GM12864 (cell line): ENCODE results near the gene NDUFAF4.

Source experiments
- DNase-seq: peaks from one replicate; pipeline ENCODE4 v3.0.0-alpha.2; 2011; ENCODE audit warnings: low read depth
- H3K4me3 ChIP-seq: 2 replicates; pipeline ENCODE4 v1.5.1; 2011; ENCODE audit warnings: mild to moderate bottlenecking, low read depth, low read length, control low read depth
- CTCF ChIP-seq: IDR thresholded peaks from 2 replicates; pipeline ENCODE4 v1.5.1; 2011; ENCODE audit warnings: low read depth, mild to moderate bottlenecking, moderate library complexity, low read length, control low read depth, inconsistent platforms; ENCODE audit errors: missing control alignments

NDUFAF4 gene

DNA sequence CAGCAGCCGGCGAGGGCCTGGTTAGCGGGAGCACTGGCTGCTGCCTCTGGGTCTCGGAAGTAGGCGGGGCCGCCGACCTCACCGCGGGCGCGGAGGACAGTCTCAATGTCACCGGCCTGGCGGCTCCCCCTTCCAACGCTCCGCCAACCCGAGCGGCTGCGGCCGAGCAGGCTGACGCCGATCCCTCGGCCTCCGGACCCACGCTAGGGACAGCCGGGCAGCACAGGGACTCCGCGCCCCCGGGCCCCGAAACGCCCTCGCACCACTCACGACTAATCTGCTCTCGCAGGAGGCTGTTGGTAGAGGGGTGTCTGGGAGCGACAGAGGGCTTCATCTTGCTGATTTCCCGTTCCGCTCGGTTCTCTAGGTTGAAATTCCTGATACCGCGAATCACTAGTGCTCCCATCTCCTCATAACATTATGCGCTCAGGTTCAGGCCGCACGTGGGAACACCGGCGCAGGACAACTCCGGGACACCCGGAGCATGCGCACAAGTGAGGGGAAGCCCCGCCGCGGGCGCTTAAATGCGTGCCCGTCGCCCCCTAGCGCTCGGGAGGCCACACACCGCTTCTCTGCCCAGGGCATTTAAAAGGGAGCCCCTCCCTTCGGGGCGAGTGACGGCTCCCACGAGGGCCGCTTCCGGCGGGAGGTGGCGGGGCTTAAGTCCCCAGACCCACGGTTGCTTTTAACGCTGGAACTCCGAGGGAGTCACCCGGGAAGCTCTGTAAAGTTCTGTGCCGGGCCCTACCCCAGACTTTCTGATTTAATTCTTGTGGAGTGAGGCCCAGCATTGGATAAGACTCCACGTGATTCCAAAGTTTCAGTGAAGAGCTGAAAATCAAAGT lies at the start of gene NDUFAF4:
TSS of gene NDUFAF4 (minus strand) at position 496 of the 845 bp plus-strand sequence. CDS start at position 406, 90 bp downstream.
- peak; percentile 75 for DNase-seq
- peak; percentile 83 for TF ChIP-seq CTCF
- peak within 1 kb of the TSS; percentile 56 for H3K4me3 ChIP-seq

DNA sequence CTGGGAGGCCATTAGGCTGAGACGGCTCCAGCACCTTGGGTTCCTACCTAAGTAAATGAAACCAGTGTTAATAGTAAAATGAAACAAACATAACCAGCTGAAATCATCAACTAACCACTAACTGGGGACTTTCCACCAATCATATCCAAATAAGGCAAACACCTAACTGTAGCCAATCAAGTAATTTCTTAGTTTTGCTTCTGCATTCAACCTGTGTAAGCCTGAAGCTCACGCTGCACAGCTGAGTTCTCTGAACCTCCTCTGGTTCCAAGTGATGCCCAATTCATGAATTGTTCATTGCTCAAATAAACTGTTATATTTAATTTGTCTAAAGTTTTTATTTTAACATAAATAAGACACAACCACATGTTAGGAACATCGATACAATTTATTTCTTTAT lies 49.4 kb upstream of the NDUFAF4 start:
- TF ChIP-seq CTCF, result no peak
- H3K4me3 ChIP-seq, result no peak overlapping the region
- peak; percentile 27 for DNase-seq

- H3K4me3 ChIP-seq, result no peak overlapping the region
- TF ChIP-seq CTCF, result no peak
- no peak for DNase-seq
These were observed 46.0 kb upstream of the NDUFAF4 start for GRCh38 chr6:96943555-96944215.

DNA sequence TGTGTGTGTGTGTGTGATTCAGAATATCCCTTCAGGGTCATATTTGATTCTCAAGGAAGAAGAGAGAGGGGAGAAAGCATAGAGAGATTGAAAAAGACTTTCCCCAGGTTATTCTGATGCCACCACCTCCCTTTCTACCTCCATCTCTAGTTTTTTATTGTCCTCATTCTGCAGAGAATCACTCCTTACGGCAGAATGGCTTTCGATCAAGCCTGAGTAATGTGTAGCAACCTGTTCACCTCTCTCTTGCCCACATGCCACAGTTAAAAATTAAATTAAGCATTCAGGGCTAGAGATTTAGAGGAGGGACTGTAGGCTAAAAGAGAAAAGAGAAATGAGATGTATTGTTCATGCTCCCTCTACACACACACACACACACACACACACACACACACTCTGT lies 45.0 kb upstream of the NDUFAF4 start:
- no peak for TF ChIP-seq CTCF
- DNase-seq, result no peak
- no peak overlapping the region for H3K4me3 ChIP-seq

DNA sequence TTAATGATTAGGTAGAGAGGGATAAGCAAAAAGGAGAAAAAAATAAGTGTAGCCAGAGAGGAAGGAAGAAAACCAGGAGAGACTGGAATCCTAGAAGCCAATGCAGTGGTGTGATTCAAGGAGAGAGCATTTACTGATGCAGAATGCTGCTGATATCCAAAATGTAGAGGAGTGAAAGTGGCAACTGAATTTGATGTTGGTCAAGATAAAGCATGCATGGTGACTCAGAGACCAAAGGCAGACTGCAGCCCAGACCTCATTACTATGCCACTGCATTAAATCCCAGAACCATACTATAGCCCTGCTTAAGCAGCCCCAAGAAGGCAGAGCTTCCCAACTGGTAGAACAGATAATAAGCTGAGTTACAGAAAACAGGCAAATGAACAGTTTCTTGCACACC lies 42.6 kb upstream of the NDUFAF4 start:
- H3K4me3 ChIP-seq, result no peak overlapping the region
- DNase-seq, result no peak
- TF ChIP-seq CTCF, result no peak

DNA sequence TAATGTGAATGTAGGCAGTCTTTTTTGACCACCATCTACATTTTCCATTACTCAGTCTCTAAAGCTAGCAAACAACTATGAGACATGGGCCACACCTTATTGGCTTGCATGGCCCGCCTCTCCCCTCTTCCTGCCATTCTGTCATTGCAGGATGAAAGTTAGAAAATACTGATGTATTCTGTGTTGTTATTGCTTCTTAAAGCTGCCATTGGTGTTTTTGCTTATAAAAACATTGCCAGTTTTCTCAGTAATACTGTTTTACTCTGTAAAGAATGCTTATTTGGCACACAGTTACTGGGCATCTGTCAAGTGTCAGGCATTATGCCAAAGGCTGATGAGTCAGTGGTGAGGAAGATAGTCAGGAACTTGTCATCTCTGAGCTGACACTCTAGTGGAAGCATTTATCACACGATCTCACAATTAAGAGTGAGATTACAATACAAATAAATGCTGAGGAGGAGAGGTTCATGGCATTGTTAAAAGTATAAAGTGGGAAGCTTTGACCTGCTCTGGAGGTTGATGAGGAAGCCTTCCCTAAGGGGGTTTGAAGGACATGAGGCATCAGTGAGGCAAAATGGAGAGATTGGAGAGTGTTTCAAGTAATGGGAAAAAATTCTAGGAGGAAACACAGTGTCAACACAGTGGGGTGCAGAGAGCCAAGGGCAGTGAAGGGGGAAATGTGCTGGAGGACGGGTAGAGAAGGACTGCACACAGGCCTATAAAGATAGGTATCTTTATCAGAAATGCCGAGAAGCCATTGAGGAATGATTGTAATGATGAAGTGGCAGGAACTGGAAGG lies 41.5 kb upstream of the NDUFAF4 start:
- H3K4me3 ChIP-seq, result no peak overlapping the region
- DNase-seq, result no peak
- TF ChIP-seq CTCF, result no peak
